Activated CD4-positive, CD25-positive, alpha-beta regulatory T cell treated with anti-CD3 and anti-CD28 coated beads, Interleukin-2, amount 50 U/mL, for 72 hours (primary cell): Measurements from ENCODE around the gene CDC42BPB.
"Not testable (repeated sequence)": the region's sequence is repeated elsewhere in the genome, so short reads cannot be mapped to it uniquely, and the experiment has no call there.

Source experiments
- DNase-seq: peaks from one replicate; pipeline ENCODE4 v3.0.0; 2021

The CDC42BPB gene

DNA sequence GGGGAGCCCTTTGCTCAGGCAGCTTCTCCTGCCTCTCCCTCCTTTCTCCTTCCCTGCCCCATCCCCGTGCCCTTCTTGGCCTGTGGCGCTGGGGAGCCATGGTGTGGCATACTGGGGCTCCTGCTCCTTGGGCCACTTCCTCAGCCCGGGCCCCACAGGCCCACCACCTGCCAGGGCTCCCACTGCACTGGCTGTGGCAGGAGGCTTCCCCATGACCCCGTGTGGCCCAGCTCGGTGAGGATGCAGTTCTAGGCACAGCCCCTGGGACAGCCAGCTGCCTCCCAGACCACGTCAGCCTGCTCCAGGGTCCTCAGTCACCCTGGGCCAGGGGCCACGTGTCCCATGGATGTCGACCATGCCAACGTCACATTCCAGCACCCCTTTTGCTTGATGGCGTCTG is 147.9 kb downstream of the CDC42BPB start:
- DNase-seq = no peak

DNA sequence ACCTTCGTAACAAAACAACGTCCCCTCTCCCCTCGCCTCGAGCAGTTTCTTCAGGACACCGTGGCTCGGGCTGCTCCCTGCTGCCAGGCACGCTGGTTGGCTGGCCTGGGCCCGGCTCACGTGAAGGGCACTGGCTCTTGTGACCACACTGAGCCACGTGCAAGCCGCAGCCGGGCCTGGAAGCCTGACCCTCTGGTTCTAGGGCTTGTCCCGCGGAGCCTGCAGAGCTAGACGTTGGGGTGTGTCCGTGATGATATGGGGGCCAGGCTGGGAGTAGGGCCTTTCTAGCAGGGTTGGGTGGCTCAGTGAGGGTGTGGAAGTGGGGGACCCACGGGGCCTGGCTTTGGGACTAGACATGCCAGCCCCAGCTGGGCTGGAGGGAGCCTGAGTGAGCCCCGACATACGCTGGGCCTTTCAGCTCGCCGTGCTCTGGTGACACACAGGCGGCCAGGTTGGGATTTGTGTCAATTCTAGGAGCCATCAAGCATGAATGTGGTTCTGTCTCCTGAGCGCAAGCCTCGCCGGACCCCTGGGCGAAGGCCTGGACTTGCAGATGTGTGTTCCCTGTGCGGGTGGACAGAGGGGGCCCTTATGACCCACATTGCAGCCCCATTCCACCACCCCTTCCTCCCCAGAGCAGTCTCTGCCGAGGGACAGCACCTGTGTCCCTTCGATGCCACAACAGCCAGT is 148.4 kb downstream of the CDC42BPB start:
- DNase-seq = no peak

DNA sequence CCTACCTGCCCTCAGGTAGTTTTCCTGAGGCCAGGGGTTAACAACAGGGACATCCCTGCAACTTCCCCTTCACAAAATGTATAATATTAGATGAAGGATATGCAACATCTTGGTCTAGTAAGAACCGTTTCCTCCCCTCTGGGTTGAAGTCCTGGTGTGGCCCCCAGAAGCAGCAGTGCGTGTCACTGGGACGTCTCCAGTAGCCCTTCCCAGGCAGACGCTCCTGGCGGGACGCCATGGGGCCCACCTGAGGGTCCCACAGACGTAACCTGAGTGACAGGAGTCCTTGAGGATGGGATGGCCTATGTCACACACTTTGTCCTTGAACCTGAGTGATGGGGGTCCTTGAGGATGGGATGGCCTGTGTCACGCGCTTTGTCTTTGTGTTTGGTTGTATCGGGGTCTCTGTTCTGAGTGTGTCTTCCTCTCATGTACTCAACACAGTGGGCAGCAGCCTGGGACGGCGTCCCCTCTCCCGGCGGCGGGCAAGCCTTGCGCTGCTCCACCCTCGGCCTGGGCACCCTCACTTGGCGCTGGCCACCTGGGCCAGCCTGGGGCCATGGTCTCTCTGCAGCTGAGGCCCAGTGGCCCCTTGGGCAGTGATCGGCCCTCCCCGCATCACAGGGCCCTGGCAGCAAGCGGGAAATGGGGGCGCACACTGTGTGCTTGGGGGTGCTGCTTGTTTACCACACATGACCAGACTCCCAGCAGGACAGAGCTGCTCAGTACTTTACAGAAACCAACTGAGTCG is 149.2 kb downstream of the CDC42BPB start:
- DNase-seq = no peak

DNA sequence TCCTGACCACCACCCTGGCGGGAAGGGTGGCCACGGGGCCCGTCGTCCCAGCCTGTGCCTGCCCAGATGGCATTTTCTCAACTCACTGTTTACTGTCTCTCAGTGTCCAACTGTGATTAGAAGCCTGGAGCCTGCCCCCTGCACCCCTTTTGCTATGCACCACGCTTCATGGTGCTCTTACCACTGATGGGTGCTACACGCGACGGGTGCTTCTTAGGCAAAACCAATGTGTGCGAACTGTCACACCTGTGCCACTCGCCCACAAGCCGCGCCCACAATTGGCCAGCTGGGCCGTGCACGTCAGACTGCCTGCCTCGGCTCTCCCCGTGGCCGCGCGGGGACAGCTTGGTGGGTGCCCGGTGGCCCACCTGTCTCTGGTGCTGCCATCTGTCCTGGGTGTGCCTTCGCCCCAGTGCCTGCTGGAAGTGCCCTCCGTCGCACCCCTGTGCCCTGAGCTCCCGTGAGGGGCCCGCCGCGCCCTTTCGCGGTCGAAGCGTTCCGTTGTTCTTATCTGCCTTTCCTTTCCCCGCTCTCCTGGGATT is 150.0 kb downstream of the CDC42BPB start:
- no peak for DNase-seq

DNA sequence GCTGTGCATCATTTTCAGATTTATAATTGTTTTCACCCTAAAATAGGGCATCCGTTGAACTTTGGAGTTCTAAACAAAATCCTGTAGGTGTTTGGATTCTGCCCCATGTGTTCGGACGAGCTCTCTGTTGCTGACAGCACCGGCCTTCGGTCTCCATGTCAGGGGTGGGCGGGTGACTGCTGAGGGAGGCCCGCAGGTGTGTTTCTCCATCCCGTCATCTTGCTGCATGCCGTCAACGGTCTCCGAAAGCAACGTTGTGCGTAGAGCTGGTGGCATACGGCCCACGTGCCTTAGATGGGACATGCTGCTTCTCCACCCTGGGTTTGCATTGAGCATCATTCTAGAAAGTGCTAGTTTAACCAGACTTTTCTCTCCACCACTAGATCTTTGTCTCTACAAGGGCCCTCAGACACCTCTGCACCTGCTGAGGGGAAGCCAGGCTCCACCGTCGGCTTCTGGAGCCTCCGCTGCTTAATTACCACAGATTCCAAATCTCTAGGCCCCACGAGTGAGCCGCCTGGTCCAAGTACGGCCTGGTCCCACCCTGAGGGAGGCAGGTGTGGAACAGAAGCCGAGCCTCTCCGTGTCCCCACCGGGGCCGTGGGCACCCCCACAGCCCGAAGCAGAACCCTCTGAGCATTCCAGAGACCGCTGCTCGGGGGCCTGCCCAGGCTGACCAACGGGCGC is 150.6 kb downstream of the CDC42BPB start:
- no peak for DNase-seq

DNA sequence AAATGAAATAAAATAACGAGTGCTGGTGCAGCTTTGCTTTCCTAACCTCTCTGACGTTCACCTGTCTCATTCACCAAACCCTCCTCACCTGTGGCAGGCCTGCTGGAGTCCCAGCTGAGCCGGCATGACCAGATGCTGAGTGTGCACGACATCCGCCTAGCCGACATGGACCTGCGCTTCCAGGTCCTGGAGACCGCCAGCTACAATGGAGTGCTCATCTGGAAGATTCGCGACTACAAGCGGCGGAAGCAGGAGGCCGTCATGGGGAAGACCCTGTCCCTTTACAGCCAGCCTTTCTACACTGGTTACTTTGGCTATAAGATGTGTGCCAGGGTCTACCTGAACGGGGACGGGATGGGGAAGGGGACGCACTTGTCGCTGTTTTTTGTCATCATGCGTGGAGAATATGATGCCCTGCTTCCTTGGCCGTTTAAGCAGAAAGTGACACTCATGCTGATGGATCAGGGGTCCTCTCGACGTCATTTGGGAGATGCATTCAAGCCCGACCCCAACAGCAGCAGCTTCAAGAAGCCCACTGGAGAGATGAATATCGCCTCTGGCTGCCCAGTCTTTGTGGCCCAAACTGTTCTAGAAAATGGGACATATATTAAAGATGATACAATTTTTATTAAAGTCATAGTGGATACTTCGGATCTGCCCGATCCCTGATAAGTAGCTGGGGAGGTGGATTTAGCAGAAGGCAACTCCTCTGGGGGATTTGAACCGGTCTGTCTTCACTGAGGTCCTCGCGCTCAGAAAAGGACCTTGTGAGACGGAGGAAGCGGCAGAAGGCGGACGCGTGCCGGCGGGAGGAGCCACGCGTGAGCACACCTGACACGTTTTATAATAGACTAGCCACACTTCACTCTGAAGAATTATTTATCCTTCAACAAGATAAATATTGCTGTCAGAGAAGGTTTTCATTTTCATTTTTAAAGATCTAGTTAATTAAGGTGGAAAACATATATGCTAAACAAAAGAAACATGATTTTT is 151.9 kb downstream of the CDC42BPB start:
- no peak for DNase-seq

DNA sequence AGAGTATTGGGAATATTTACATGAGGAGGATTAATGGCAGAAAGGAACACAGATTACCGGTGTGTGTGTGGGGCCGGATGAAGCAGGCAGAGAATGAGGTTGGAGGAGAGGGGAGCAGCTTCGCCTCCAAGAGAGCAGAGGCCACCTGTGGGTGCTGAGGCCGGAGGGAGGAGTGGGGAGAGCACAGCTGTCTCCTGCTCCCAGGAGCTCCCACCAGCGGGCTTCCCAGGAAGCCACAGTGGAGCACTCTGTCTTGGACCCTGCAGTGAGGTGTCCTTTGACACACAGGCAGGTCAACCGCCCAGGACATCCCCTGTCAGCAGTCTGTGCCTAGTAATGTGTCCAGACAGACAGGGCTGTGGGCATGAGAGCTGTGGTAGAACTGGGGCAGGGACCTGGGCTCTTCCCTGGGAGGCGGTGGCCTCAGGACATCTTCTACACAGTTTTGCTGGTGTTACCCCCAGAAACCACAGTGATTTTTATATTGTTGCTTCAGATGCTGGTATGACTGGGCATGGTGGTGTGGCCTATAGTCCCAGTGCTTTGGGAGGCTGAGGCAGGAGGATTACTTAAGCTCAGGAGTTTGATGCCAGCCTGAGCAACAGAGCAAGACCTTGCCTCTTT is 153.3 kb downstream of the CDC42BPB start:
- no peak for DNase-seq

DNA sequence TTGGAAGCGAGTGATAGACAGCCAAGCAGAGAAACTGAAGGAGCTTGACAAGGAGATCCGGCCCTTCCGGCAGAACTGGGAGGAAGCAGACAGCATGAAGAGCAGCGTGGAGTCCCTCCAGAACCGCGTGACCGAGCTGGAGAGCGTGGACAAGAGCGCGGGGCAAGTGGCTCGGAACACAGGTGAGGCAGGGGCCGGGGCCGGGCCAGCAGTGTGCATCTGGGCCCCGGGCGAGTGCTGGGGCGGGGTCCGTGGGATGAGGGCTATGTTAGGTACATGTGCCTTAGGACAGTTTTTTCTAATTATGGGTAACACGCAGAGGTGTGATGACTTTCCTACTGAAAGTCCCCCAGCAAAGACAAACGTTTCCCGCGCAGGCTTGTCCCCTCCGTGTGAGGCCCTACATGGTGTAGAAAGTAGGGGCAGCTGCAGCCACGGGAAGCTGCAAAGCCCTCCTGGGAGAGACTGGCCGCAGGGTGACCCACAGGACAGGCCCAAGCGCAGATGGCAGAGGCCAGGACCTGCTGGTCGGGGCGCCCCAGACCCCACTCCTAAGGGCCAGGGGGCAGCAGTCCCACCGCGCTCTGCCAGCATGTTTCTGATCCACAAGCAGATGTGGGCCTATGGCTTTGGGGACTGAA is 154.0 kb downstream of the CDC42BPB start:
- no peak for DNase-seq

DNA sequence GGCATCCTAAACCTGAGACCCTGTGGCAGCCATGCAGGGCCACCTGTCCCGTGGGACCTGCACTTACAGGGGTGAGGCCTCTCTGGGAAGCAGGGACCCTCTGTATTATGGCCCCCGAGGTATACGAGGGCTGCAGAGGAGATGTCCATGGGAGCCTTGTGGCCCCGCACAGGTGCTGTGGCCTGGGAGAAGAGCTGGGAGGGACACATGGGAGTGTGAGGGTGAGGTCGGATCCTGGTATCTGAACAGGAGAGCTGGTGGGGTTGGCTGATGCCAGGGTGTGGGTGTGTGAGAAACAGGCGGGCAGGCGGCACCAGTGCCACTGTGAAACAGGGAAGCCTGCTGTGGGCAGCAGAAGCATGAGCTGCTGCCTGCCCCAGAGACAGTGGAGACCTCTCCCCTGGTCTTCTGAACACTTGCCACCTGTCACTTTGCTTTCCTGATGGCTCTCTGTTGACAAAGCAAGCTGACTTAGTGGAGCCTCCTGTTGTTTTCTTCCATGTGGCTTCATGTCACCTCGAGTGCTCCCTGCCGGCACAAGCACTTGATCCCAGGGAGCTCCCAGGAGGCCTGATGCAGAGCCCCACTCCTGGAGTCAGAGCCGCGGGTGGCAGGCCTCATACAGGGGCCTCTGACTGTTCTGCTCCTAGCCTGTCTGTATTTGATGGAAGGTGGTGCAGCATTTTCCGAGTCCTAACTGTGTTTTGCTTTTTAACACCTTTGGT is 154.7 kb downstream of the CDC42BPB start:
- no peak for DNase-seq

DNA sequence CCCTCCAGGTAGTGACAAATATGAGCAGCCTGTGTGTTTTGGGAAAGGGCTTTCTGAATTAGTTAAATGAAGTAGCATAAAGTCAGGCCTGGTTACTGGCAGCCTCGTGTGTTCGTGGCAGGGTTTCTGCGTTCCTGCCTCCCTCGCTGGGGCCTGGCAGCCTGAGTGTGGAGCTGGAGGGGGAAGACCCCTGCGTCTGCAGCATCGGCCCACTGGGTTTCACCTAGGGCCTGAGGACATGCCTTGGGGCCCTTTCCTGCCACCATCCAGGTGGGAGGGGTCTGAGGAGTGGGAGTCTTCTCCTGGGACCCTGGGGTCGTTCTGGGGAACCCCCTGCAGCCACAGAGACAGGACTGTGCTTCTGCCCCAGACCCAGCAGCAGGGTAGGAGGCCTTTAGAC is 155.3 kb downstream of the CDC42BPB start:
- no peak for DNase-seq

DNA sequence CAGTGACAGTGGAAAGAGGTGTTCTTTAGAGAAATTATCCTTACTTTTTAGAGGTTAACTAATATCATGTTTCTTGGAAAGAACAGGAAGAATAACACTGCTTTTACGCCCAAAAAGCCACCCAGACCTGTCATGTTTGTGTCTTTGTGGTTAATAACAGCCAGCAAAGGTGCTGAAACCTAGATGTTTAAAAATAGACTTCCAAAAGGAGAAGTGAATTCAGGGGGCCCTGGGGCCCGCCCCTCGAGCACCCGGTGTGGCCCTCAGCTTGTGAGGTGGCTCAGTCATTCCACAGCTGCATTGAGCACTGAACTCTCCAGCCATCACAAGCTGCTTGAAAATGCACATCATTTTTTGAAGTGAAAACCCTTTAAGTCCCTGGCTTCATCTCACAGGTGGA is 155.7 kb downstream of the CDC42BPB start:
- DNase-seq = no peak

DNA sequence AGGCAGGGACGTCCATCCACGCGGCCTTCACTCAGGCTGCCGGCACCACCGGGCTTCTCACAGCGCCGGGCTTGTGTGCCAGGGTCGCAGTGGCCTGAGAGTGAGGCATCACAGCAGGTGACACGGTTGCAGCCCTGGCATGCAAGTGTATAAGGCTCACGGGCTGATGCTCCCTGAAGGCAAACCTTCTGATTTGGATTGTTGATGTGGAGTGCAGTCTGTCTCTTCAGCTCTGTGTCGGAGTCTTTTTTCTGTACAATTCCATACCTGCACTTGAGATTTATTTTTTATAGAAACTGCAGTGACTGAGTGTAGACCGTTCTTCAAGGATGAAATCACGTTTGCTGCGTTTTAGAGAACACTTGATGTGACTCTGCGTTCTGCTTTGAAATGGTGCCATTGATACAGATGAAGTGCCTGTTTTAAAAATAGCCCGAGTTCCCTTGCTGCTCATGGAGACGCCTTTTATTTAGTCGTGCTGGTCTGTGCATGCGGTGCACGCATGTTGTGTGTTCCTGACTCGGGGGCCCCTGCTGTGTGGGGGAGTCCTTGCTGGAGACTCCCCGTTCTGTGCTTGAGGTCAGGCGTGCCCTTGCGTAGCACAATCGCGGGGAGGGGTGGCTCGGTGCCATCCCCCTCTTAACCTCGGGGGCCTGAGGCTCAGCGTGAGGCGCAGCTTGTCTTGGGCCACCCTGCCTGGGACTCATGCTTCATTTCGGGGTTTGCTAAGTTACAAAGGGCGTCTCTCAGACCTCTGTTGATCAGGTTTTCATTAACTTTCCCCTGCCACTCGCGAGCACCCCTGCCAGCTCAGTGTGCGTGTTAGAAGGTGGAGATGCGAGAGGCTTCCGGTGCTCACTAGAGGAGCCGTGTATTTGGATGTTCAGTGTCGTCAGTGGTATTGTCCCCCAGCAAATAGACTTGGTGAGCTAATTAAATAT is 156.4 kb downstream of the CDC42BPB start:
- no peak for DNase-seq

DNA sequence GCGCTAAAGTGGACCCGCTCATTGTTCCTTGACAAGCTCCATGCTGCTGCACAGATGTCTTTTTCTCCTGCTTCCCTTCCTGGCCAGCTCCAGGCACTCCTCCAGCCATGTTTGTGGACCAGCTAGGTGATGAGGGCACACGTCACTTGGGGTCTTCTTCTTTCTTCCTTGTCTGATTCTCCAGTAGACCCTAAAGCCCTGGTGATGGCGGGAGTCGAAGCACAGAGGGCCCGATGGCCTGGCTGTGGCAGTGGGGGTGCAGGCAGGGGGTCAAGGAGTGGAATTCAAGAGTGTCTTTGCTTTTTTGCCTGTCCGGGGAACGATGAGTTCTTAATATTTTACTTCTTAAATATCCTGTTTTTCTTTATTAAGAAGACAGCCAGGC is 157.8 kb downstream of the CDC42BPB start:
- no peak for DNase-seq

DNA sequence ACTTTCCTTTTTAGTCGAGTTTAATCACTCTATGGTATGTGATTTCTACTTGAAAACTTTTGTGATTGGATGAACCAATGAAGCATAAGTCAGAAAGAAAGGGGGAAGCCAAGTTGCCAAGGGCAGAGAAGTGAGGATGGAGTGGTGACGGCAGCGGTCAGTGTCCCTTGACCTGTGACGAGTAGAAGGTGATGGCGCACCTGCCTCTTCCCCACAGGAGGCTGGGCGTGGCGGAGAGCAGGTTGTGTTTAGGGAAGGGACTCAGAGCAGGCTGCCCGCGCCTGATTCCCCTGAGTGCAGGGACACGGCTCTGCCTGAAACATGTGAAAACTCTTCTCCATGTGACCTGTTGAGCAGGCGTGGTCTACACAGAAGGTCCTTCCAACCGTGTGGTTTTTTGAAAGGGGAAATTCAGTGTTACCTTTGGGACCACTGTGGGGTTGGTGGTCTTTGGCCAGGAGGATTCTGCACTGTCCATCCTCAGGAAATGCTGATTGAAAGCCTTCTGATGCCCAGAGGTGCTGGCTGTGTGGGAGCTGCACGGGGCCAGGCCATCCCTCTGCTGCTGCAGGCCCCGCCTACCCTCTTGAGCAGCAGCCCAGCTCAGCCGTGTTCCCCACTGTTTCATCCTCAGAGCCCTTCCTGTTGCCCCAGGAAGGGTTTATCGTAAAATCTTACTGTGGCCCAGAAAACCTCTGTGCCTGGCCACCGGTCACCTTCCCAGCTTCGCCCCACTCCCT is 158.4 kb downstream of the CDC42BPB start:
- no peak for DNase-seq

DNA sequence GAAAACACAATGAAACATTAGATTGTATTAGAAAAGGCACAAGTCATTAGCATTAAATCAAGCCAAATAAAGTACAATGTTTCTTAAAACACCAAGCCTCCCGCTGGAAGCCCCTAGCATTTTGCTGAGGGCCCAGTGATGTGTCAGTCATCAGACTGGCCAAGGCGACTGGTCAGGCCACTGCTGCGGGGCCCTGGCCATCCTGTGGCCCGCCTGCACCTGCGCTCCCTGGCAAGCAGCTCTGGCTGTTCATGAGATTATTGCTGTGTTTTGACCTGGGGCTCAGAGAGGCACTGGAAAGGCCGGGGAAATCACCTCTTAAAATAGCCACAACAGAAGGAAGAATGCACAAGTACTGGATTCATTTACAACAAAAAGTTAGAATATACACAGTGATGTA is 159.1 kb downstream of the CDC42BPB start:
- DNase-seq = no peak

DNA sequence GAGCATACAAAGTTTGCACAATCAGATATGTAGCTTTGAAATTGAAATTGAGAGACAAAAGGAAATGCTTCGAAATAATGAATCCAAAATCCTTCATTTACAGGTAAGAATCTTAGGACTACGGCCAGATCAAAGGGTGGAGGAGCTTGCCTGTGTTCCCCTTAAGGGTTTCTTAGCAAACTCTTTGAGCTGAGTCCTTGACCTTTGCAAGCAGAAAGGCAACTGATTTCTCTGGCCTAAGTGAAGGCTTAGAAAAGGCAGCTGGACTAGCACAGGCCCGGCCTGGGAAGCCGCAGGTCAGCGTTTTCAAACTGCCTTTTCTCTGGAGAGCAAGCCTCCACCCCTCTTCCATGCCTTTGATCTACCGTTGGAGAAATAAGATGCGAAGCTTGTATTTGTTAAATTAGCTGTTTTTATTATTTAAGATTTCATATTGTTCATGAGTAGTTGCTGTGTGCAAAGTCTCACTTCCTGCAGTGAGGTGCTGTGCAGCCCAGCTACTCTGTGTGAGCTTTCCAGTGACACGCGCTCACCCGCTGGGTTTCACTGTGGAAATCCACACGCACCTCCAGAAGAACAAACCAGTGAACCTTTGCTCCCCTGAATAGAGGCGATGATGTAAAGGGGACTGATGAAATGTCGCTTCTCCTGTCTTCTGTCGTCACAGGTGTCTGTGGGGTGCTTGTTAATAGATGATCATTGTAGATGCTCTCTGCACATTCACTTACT is 159.9 kb downstream of the CDC42BPB start:
- DNase-seq = no peak

DNA sequence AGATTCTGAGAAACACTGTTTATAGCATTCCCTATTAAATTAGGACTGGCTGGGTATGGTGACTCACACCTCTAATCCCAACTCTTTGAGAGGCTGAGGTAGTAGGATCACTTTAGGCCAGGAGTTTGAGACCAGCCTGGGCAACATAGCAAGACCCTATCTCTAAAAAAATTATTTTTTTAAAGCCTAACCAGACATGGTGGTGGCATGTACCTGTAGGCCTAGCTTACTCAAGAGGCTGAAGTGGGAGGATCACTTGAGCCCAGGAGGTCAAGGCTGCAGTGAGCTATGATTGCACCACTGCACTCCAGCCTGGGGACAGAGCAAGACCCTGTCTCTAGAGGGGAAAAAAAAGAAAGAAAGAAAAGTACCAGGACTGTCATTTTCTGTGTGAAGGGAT is 160.6 kb downstream of the CDC42BPB start:
- not testable (repeated sequence) for DNase-seq

DNA sequence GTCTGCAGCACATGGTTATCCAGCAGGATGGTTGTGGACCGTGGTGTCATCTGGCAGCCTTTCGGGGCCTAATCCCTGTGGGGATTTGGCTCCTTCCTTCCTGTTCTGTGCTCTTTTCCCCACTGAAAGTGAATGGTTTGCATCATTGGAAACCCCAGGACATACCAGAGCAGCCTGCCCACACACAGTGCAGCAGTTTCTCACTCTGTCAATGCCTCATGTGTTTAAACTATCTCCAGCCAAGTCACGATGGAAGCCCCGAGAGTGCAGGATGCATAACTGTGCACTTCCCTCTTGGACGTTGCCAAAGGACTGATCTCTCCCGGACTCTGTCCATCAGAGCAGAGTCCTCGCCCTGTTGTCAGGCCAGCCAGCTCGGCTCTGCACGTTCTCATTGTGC is 163.9 kb downstream of the CDC42BPB start:
- DNase-seq = no peak
